Kidney glomerular epithelial cell (primary cell): ENCODE results near the gene WWOX.
A peak's percentile ranks its signal among the peaks of the same experiment; 100 is the strongest.

Source experiments
- DNase-seq: peaks from one replicate; lab custom pipeline; 2025; lab: John Stamatoyannopoulos, UW

The WWOX gene

DNA sequence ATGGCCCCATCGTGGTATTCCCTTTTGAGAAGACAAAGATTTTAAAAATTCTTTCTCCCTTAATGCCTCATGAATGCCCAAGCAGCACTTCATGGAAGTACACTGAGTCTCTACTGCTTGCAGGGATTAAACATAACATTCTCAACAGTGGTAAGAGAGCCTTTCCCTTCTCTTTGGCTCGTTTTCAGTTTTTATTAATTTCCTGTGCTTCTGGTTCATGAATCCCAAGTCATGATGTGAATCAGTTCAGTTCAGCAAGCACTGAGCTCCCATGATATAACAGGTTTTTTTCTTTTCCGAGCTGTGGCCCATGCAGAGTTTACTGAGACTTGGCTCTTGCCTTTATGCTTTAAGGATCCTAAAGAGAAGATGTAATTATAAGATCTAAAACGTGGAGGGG lies 175.3 kb downstream of the WWOX start:
- DNase-seq = no peak

DNA sequence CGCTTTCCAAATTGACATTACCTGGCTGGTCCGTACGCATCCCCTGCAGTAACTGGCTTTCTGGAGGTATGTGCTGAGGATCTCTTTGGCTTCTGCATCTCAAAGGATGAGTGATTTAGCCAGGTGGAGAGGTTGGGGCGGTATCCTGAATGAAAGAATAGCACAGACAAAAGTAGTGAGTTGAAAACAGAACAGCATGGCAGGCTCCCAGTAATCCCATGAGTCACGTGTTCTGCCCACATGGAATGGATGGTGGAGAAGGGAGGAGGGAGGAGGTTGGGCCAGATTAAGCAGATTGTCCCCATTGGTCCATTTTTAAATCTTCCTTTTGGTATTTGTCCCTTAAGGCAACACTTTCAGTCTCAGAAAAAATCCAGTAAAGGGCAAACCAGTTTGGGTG lies 176.0 kb downstream of the WWOX start:
- no peak for DNase-seq

DNA sequence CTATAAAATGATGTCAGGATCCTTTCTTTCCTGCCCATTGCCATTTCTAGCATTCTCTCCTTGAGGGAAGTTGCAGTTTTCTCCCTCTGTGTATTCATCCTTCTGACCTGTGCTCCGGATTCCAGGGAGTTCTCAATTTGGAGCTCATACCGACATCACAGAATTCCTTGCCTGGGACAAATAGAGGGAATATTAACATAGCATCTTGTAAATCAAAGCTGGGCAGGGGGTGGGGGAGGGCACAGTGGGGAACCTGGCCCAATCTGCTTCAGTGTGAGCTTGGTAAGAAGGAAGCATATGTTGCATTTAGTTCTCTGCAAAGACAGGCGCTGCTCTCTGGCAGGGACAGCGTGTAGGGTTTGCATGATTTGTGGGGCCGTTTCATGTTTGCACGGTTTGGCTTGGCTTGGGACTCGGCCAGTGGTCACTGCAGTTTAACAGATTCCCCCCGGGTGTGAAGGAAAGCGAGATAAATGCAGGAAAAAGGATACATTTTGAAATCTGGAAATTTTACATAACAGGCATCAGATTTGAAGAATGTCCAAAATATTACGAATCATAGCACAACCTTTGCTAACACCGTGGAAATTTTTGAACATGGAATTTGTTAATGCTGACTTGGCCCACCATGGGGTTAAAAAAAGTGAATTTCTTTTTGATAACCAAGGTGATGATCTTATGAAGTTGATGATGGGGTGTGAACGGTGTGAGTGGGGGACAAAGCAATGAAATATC lies 178.0 kb downstream of the WWOX start:
- no peak for DNase-seq

DNA sequence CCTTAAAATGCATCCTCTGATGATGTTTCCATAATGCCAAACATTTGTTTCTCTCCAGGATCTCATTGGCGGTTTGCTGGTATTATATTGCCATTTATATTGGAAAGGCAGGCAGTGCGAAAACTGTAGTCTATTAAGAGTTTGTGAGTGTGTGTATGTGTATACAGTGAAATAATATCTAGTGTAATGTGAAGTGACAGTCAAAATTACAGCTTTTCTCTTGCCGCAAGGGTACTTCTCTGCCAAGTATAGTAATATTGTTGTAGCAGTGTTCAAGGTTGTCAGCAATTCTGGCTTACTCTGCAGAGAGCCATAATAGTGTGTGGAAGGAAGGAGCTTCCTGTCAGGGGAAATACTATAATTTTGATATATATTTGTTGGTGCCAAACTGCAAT lies 178.6 kb downstream of the WWOX start:
- DNase-seq = no peak

DNA sequence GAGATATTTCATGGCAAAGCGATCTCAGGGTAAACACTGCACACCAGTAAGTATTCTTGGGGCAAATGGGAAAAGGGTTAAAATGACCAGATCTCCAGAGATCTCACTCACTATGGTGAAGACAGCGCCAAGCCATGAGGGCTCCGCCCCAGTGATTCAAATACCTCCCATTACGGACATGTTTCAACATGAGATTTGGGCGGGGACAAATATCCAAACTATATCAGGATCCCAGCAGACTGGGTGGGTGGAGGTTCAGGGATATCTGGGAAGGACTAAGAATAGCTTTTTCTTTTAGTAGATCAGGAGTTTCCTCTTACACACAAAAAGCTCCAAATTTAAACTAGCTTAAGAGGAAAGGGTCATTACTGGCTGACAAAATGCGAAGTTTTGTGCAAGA lies 181.7 kb downstream of the WWOX start:
- no peak for DNase-seq

DNA sequence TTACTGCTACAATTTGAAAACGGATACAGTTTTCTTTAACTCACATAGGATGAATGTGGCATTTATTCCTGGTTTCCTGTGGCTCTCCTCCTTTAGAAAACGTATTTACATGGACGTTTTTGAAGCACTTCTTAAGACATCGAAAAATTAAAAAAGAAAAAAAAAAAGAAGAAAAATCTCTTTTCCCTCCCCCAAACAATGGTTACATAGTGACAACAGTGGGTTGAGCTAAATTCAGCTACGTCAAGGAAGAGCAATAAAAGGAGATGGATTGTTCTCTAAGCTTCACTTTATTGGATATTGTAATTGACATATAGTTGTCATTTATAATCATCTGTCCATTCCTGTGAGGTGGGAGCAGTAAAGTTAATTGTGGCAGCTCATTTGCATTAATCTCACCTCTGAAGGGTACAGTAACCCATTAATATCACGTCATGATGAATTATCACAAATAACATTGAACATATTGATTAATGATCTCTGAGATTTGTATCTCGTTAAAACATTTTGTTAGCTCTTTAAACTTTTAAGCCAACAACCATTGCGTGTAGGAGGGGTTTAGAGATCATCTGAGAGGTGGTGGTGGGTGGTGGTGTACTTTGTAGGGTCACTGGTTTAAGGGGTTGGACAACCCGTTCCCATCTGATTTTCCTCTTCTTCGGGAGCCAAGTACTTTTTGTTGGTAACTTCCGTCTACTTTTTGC lies 184.2 kb downstream of the WWOX start:
- no peak for DNase-seq

DNA sequence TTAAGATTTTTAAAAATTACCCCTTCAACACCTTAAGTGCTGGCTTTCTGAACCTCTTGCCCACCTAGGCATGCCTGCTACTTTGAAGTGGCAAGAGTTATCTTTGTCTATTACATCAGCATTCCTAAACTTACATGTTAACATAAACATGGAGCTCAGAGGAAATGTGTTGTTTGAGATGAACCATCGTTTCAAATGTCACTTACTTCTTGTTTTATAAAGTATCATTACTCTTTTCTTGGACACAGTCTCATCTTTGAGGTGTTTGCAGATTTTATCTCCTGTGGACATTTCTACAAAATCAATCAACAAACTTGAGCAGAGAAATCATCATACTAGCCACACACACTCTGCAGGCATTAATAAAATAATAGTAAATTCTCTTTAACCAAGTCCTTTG lies 184.9 kb downstream of the WWOX start:
- no peak for DNase-seq

DNA sequence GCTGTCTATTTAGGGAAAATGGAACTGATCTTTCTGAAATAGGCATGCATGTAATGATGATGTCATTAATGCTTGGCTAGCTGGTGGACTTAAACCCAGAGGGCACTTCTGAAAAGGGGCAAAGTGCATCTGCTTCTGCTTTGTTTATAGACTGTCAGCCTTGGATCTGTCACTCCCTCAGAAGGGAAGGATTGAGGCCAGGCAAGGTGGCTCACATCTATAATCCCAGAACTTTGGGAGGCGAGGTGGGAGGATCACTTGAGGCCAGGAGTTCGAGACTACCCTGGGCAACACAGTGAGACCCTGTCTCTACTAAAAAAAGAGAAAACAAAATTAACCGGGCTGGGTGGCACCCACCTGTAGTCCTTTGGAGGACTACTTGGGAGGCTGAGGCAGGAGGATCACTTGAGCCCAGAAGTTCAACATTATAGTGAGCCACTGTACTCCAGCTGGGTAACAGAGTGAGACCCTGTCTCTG lies 185.5 kb downstream of the WWOX start:
- no peak for DNase-seq

DNA sequence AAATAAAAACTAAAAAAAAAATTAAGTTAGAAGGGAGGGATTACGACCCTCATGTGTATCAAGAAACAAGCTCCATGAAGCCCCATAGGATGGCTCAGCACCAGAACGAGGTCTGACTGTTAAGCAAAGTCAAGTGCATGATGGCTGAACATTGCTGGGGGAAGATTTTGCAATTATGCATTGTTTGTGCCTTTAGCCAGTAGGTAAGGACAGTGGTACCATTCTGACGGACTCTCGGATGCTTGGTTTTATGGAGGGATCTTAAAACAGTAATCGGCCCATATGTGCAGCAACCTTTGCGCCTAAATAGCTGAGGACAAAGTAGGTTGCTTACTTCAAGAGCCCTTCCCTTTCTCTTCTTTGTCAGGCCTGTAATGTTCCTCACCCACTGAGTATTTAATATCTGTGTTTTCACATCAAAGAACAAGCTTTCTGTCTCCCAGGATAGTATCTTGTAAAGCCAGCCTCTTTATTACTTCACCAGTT lies 186.0 kb downstream of the WWOX start:
- no peak for DNase-seq

DNA sequence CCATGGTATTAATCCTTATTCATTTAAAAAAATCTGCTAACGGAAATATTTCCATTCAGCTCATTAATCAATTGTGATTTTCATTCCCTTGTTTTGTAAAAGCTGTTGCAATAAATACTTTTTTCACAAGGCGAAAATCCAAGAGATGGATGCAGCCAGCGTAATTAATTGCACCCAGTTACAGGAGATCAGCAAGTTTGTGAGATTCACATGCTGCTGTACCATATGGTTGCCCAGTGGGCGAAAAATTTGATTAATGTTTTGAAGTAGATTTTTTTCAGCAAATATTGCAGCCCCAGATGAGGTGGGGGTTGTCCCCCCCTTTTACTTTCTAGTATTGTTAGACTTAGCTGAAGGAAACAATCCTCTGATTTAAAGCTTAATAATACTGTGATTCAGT lies 186.6 kb downstream of the WWOX start:
- DNase-seq = no peak

DNA sequence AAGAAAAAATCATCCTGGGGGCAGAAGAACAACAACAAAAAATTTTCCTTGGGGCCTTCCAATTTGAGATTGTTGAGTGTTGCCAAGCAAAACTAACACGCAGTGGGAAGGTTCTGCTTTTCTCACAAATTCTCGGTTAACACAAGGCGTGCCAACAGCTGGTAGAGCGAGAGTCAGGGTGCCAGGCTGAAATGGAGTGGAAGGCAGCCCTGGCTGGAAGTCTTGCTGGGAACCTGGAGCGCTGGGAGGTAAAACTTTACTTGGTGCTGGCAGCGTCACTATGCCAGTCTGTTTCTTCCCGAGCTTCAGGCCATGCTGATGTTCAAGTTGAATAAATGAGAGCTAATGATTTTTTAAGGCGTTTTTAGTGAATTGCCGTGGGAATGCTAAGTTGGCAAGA lies 189.4 kb downstream of the WWOX start:
- no peak for DNase-seq

DNA sequence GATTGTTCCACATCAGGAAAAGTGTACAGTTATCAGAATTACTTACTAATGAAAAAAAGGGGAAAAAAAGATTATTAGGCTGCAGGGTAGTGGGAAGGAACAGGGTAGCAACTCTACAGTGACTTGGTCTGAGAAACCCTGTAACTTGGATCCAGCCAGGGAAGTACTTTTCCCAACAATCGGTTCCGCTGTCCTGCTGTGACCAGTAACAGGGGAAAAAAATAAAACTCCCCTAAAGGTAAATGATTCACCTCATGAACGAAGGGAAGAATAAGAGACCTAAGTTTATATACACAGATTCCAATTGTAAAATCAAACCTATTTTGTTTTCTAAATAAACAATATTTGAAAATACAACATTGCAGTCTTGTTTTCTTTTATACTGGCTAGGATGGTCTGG lies 189.9 kb downstream of the WWOX start:
- no peak for DNase-seq

DNA sequence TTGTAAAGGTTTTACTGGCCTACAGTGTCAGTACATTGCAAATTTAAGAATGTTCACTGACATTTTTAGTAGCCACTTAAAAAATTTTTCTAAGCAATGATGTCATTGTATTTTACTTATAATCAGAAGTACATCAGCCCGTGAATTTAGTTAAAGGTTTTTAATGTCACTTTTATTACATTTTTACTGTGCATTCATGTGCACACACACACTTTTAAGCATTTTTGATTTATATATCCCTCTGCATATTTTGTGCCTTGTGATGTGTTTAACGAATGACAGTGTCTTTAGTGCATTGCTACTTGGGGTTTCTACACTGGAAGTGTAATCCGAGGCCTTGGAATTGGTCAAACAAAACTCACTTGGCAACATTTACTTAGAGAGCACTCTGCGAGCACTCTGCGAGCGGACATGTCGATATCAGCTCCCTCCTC lies 190.4 kb downstream of the WWOX start:
- no peak for DNase-seq

DNA sequence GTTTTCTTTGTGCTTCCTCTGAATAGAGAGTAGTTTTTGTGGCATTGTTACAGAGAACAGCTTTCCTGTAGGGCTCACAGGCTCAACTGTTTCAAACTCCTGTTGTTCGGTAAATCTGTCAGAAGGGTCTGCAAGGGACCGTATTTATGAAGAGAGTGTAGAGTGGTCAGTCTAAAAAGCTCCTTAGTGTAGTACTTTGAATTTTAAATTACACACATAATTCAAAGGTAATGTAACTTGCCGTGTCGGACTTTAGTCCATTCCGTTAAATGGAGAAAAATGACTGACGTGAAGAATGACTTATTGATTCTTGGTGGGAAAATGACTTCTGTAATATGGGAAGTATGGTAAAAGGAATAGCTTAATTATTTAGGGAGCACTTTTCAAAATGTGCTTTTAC lies 190.9 kb downstream of the WWOX start:
- no peak for DNase-seq

DNA sequence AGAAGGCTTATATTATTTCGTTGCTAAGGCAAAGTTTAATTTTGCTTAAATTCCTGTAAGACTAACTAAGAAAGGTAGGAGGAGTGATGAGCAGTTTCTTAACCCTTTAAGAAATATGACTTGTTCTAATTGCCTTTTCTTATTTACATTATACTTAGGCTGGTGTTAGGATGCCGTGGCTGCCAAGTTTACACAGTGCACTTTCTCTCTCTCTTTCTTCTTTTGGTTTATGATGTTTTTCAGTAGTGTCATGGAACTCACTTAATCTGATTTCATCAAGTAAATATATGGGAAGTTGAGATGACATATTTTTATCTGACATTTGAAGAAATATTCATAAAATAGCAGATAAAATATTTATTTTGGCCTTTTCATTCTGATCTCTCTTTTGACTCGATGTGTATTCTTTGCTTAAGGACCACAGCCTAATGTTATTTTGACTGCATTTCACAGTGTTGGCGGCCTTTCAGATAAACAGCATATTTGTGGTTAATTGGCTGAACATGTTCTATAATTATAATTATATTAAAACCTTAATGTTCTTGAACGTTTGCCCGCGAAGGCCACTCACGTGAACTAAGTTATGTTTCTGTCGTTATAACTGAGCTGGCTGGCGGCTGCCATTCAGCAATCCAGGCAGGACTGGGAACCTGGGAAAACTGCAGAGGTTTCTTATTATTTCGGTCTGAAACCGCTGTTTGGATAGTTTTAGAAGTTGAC lies 191.6 kb downstream of the WWOX start:
- no peak for DNase-seq

DNA sequence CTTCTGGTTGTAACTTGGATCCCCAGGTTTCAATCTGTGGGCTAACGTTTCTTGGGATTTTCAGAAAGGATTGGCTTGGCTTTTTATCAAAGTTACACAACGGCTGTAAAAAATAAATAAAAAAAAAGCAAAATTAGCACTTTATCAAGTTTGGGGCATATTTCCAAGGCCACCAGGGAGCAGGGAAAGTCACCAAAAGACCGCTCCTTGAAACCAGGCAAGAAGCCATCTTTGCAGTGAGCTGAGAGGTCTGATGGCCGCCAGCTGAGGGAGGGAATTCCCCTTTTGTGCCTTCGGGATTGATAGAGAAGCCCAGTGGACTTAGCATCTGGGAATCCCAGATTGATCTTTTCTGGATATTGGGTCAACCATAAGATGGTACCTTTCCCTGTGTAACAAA lies 192.2 kb downstream of the WWOX start:
- no peak for DNase-seq

DNA sequence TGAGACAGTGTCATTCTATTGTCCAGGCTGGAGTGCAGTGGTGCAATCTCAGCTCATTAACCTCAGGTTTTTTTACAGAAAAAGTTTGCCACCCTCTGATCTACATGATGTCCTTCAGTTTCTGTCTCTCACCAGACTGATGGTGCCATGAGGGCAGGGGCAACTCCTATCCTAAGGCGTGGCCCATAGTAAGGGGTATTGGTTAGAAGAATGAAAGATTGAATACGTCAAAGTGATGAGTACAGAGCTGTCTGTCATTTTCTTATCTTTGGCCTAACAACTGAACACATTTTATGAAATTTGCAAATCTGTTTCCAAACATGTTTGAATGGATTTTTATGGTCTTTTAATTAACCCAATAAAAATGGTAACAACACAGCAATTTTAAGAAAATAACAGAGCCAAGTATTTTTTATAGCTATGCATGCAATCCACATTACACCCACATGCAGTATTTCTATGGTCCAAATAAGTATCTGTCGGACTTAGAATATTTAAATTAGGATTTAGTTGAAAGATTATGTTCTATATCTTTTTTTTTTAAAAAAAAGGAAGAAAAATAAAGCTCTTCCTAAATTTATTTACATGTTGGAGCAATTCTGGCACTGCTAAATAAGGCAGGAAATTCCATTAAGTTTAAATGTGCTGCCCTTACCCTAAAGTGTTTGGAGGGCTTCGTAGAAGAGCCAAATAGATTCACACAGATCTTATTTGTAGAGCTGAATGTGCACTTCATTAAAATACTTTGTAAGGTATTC lies 192.8 kb downstream of the WWOX start:
- DNase-seq = no peak

DNA sequence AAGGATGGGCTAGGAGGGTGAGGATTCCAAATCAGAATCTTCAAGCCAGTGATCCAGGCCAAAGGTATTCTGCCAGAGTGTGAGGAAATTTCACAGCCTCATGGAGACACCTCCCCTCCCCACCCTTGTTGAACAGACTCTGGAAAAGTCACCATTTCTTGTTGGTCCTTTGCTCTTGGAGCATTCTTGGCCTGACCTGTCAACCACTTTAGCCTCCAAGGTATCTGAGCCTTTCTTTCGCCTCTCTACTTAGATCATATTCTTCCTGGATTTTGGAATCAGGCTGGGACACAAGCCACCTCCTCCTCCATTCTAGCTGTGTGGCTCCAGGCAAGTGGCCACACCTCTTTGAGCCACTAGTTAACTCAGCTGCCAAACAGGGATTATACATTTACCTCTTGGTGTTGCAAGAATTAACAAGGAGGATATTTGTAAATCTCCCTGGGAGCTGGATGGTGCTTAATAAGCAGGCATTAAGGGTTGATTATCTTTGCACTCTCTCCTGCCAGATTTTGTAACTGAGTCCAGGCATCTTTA lies 193.5 kb downstream of the WWOX start:
- peak; percentile 22 for DNase-seq

DNA sequence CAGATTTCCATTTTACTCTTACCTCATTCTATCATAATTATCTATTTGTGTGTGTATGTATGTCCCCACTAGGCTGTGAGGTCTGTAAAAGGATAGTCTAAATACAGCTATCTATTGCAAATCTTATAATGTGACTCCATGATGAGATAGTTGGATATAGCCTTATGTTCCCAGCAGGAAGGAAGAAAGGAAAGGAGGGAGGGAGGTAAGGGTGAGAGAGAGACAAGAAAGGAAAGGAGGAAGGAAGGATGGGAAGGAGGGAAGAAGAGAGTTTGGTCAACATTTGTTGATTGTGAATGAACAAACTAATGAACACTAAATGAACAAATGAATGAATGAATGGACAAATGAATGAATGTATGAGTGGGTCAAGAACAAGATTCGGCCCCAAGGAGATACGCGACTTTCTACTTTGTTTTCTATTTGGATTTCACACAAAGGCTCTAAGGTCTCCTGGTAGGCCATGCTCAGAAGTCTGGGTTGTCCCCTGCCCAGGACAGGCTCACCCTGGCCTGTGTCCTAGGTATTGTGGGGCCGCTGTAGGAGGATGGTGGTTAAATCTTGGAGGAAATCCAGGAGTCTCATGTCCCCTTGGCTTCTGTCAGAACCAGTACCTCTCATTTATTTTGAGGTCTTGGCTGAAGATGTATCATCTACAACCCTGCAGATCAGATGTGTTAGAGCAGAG lies 195.2 kb downstream of the WWOX start:
- no peak for DNase-seq

DNA sequence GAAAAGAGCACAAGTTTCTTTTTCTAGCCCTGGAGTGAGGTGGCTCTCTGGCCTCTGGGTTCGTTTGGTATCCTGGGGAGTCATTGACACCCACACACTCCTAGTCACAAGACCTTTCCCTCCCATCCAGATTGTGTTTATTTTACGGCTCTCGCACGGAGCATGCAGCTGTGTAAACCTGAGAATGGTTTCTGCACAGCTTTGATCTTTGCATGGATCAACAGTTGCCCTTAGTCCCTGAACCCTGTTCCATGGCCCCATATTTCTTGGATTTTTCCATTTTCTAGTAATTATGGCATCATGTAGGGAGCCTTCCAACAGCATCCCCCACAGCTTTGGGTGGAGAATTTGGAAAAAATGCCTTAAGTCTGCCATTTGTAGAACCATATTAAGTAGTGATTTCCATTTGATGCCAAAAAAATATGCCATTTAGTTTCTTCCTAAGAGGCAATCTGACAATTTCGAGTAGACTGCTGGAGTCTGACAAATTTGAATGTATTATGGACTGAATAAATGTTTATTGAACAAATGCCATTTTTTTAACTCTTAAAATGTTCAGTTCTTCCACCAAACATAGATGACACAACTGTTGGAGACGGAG lies 197.7 kb downstream of the WWOX start:
- DNase-seq = peak; percentile 34

DNA sequence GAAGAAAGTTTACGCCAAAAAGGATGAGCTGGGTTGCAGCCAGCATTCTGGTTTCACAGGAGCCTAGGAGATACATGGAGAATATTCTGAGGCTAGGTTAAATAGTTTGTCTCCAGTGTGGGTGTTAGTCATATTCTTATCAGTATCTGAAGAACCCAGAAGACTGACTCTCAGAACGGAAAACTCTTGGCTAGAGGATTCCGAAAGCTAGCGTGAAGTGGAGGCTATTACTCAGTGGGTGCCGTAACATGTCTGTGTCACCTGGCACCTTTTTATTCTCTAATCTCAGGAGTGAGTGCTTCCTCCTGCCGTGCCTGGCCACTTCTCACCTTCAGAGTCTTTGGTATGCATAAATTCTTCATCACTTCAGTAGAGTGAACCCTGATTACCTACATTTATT lies 199.5 kb downstream of the WWOX start:
- DNase-seq = no peak
